Stimulated activated CD8-positive, alpha-beta memory T cell treated with anti-CD3 and anti-CD28 coated beads, Interleukin-12 subunit alpha, Interleukin-12 subunit beta, amount 100 ng/mL, for 24 hours (primary cell): Measurements from ENCODE around the gene FFAR2.

Experiments
- DNase-seq: peaks from one replicate; pipeline ENCODE4 v3.0.0-alpha.2; 2020; ENCODE audit errors: extremely low read depth

FFAR2 gene

GRCh38 chr19:35425682-35426081 is 22.4 kb upstream of the FFAR2 start:
- no peak for DNase-seq

GRCh38 chr19:35427187-35427586 is 20.9 kb upstream of the FFAR2 start:
- no peak for DNase-seq

GRCh38 chr19:35429698-35430408 is 18.2 kb upstream of the FFAR2 start:
- DNase-seq = no peak

GRCh38 chr19:35430409-35431144 is 17.5 kb upstream of the FFAR2 start:
- no peak for DNase-seq

- no peak for DNase-seq
Observed at GRCh38 chr19:35431145-35431807, 16.8 kb upstream of the FFAR2 start.

- DNase-seq = no peak
Observed at GRCh38 chr19:35432911-35433310, 15.1 kb upstream of the FFAR2 start.

- no peak for DNase-seq
Observed at GRCh38 chr19:35433448-35433847, 14.6 kb upstream of the FFAR2 start.

- no peak for DNase-seq
Observed at GRCh38 chr19:35435896-35436295, 12.2 kb upstream of the FFAR2 start.

GRCh38 chr19:35436477-35437405 is 11.3 kb upstream of the FFAR2 start:
- no peak for DNase-seq

- no peak for DNase-seq
Observed at GRCh38 chr19:35437406-35437951, 10.6 kb upstream of the FFAR2 start.

GRCh38 chr19:35438096-35438495 is 10.0 kb upstream of the FFAR2 start:
- DNase-seq = no peak

GRCh38 chr19:35438527-35438926 is 9.5 kb upstream of the FFAR2 start:
- no peak for DNase-seq

GRCh38 chr19:35439921-35440320 is 8.1 kb upstream of the FFAR2 start:
- no peak for DNase-seq

- no peak for DNase-seq
Observed at GRCh38 chr19:35442091-35442490, 6.0 kb upstream of the FFAR2 start.

GRCh38 chr19:35444735-35445134 is 3.3 kb upstream of the FFAR2 start:
- DNase-seq = no peak

- DNase-seq = no peak
Observed at GRCh38 chr19:35445826-35446593, 2.0 kb upstream of the FFAR2 start.

- DNase-seq = no peak
Observed at GRCh38 chr19:35449359-35450043, 1.4 kb downstream of the FFAR2 start.

- no peak for DNase-seq
Observed at GRCh38 chr19:35451338-35452096, 3.5 kb downstream of the FFAR2 start.

GRCh38 chr19:35454663-35455062 is 6.6 kb downstream of the FFAR2 start:
- no peak for DNase-seq
